GM10847 (cell line): ENCODE results near the gene DACH1.

Experiments
- POLR2A ChIP-seq: IDR thresholded peaks from 2 replicates; pipeline ENCODE4 v1.6.1; 2011; ENCODE audit not compliant: insufficient read length; ENCODE audit errors: extremely low read depth

The DACH1 gene

DNA sequence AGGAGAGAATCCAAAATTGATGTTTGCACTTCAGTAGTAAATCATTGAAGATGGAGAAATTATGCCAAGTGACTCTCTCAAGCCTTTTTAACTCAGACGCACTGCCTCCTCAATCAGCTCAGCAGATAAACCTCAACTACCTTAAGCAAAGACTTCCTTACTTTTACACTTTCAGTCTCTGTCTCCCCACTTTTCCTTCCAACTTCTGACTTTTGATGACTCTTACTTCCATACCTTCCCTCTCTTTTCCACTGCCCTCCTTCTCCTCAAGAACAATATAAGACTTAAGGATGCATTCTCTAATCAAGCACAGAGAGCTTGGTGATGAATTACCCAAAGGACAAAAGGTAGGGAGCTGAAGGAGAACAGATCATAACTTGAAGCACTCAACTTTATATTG lies 4.8 kb upstream of the DACH1 start:
- no peak for TF ChIP-seq POLR2A

DNA sequence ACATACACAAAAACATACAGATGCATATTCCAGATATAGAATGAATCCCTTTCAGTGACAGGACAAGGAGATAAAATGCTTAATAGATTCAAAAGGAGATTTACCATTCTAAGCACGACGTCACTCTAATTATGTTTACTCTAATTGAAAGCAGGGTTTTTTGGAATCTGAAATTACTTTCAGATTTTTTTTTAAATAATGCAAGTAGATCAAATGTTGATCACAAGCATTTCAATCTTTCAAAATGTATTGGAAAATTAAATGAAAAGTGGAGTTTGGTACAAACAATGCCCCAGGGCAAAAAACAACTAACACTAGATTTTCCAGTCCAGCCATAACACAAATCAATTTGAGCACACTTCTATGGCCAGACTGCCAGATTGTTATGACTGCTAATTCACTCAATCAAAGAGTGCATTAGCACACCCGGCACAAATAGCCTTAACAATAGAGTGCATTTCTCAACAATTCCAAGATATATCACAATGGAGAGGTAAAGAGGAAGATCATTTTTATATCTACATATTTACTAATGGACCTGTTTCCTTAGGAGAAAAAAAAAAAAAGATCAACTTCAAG lies 4.3 kb upstream of the DACH1 start:
- TF ChIP-seq POLR2A: no peak

DNA sequence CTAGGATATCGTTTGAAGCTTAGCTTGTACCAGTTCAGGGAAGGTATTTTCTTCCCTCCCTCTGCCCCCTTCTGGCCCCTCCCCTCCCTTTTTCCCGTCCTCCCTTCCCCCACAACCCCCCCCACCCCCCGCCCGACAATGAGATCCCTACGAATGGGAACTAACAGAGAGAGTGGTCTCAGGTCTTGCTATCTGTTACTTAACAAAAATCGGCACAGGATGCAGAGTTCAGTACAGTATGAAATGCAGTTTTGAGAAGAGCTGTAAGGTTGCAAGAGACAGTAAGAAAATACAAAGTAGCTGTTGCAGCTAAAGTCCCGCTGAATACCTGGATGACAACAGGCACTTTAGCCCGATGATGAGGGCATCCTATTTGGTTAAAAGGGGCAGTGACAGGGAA lies 3.1 kb upstream of the DACH1 start:
- TF ChIP-seq POLR2A: no peak

DNA sequence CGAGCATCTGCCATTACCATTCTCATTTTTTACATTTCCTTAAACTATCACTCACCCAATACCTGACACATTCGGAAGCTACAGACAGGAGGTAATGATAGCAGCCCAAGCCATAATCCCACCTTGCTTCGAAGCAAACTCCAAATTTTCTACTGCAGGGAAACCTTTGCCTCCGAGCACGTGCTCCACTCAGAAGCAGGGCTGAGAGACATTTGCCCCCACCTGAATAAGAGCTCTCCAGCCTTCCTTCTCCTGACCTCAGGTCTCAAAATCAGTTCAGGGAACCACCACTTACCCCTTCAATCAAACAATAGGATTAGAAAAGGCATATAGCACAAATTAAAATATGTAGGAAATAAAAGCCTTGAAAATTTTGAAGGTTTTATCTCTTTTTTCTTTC lies 2.3 kb upstream of the DACH1 start:
- no peak for TF ChIP-seq POLR2A

DNA sequence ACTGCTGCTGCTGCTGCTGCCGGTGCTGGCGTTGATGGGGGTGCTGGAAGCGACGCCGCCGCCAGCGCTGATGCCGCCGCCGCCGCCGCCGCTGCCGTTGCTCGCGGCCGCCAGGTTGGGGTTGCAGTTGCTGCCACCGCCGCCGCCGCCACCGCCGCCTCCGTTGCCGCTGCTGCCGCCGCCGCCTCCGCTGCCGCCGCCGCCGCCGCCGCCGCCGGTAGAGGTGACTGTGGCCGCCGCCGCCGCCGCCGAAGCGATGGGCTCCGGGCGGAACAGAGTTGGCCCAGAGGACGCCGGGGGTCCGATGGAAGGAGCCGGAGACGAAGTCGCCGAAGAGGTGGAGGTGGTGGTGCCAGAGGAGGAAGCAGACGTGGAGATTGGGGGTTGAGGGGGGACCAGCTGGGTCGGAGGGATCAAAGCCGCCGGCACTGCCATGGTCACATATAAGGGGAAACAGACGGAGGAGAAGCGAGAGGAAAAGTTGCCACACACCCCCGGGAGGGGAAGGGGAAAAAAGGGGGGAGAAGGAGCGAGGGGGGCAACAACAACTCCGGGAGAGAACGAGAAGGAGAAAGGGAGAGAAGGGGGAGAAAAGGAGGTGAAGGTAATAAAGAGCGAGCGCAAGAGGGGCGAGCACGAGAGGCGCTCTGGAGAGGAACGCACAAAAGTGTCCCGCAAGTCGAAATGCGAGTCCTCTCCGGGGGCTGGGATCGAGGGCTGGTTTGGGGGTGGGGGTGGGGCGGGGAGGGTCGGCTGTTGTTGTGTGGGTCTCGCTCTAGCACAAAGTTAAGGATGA lies 471 bp downstream of the DACH1 start:
- TF ChIP-seq POLR2A: no peak

DNA sequence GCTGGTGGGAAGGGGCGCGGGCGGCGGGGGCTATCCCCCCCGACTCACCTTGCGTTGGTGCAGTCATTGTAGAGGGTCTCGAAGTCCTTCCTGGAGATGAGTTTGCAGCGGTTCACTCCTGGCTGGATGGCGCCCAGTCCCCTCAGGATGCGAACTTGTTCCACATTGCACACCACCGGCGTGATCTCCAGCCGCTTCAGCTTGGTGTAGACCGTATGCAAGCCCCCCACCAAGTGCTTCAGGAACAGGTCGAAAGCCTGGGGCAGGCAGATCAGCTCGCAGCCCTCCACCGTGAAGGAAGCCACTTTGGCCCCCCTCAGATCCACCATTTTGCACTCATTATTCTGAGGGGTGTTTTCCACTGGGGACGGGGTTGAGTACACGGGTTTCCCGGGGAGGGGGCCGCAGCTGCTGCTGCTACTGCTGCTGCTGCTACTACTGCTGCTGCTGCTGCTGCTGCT lies 1.1 kb downstream of the DACH1 start:
- TF ChIP-seq POLR2A: no peak

DNA sequence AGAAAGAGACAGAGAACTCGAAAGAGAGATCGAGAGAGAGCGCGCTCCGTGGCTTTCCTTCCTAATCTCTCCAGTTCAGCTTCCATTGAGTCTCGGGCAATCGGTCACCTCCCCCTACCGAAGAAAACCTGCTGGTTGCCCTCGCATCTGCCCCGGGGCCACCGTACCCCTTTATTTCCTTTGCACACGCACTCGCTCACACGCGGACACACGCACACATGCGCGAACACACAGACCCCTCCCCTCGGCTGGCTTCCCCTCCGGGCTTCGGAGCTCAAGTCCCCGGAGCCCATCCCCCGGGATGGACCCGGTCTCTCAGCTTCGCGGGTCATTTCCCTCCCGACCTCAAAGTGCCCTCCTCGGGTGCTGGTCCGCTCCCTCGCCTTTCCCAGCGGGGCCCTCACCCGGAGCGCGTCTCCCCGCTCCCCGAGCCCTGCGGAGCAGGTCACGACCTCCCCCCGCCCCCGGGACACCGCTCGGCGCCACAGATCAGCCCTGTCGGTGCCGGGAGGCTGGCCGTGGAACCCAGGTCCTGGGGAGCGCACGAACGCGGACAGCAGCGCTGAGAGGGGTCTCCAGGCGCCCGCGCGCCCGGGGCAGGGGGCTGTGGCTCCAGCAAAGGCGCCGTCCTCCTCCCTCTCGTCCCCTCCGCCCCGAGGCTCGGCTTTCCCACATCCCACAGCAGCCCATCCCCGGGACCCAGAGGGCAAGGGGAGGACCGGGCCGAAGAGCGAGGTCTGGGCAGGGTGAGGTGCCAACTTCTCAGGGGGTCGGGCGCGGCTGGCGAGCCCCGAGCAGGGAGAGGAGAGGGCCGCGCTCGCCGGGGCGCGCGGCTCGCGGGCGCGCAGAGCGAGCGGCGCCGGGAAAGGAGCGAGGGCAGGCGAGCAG lies 1.8 kb downstream of the DACH1 start:
- TF ChIP-seq POLR2A: no peak

DNA sequence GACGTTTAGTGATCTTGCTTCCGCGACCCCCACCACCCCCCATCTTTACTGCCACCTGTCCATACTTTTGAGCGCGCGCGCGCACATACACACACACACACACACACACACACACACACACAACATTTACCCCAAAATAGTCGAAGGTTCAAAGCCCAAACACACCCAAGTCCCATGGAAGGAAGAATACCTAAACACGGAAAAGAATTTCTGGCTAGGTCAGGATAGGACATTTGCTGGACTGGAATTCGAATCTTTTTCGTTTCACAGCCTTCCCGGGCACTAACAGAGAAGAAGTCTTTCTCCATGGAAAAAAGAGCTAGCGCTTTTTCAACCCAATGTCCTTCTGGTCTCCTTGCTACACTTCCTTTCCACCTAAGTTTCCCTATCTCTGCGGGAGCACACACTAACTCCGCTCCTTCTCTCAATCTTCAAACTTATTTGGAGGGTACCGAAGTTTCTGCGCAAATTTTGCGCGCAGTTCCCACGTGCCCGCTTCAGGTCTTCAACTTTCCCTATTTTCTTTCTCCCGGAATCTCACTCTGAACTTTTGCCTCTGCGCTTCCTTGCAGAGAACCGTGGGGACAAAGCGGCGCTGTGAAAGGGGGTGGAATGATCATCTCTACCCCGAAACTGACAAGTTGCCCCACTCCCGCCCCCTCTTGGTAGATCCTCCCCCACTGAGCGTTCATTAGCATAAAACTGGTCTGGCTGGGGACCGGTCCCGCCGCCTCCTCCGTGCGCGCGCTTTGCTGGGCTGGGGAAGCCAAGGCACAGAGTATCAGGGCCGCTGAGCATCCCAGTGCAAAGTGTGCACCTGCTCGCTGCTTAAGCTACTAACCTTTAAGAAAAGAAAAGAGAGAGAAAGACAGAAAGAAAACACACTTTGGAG lies 2.7 kb downstream of the DACH1 start:
- TF ChIP-seq POLR2A: no peak

DNA sequence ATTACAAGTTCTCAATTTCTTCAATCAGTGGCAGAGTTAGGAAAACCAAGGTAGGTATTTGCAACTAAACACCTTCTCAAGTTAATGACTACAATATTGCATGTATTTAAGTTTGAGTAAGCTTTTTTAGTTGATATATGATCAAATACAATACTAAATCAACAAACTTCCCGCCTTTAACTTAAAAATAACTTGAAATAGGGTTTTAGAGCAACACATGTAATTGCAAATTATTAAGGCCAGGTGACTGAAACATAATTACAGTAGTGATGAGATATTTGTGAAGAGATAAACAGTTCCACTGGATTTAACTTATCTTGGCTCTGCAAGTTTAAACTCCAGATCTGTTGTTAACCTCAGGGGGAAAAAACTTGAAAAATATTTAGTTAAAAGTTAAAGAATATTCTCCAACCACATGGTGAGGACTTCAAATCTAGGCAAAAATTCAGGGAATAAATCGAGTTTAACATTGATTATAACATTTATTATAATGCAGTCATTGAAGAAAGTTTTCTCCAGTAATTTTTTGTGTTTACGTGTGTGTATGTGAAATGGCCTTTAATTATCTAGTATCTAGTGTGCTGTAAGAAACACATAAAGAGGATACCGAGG lies 3.6 kb downstream of the DACH1 start:
- TF ChIP-seq POLR2A: no peak

DNA sequence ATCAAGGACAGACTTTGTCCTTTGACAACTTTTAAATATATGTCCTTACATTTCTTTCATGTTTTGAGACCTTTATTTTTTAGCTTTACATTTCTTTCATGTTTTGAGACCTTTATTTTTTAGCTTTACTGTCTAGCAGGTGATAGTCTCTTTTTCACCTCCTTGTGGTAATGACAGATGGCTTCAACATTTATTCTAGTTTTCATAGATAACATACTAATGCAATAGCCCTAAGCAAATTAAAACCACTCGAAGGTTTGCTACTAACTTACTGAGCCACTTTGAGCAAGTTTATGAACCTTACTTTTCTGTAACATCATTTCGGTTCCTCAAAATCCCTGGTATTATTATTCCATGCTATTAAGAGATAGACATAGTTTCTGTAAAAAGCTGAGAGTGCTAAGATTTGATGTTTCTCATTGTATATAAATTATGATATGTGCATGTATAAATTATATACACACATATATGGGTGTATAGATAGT lies 4.5 kb downstream of the DACH1 start:
- TF ChIP-seq POLR2A: no peak

DNA sequence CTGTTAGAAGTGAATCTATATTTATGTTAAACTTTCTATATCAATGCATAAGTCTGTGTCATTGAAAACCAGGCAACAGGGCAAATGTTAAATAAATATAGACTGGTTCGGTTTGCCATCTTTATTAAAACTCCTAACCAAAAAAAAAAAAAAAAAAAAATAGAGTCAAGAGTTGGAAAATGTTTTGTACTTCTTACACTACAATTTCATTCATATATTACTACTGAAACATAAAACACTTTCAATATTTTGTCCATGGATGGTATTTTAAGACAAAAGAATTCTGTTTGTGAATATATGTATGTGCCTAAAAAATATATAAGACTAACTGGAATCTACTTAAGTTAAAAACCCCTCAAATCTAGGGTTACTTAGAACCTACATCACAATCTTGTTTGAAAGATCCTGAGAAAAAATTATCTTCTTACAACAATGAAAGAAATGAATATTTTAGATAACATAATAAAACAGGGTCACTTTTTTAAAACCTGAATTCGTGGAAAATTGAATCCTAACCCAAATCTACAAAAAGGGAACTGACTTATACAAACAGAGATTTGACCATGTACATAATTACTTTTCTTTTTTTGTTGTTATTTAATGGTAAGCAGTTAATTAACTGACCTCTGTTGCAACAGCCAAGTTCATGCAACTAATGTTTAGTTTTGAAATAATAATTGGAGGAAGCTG lies 5.1 kb downstream of the DACH1 start:
- TF ChIP-seq POLR2A: no peak

DNA sequence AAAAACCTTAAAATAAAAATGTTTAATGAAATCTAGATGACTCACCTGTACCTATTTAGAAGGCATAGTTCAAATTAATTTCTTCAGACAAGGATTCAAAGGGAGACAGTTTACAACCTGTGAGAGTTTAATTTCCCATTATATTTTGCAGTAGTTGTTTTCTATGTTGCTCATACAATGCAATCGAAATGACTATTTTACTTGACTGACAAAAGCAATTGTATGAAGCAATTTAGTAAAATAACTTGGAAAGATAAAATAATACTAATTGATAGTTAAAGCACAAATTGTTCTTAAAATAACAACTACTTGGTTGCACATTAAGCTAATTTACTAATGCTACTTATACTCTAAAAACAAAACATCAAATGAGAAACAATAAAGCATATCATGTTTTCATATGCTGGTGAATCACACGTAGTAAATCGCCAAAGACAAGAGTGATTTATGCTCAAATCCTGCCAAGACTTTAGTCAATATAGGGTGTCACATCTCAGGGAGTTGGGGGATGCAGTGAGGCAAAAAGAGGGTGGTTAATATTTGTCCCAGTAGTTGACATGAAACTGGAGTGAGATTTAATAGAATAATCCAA lies 6.4 kb downstream of the DACH1 start:
- no peak for TF ChIP-seq POLR2A

DNA sequence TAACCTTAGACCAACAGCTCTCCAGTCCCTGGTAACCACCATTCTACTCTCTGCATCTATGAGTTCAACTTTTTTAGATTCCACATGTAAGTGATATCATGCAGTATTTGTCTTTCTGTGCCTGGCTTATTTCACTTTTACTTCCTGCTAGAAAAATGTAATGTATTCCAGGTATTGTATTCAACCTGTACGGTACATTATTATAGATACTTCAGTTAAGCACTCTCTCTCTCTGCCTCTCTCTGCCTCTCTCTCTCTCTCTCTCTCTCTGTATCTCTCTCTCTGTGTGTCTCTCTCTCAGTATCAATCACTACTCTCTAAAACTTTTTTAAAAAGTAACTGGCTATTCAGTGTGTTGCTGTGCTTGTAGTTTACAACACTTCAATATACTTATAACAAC lies 8.4 kb downstream of the DACH1 start:
- TF ChIP-seq POLR2A: no peak
